Measurements from ENCODE around the gene FIGN.

FIGN gene

DNA sequence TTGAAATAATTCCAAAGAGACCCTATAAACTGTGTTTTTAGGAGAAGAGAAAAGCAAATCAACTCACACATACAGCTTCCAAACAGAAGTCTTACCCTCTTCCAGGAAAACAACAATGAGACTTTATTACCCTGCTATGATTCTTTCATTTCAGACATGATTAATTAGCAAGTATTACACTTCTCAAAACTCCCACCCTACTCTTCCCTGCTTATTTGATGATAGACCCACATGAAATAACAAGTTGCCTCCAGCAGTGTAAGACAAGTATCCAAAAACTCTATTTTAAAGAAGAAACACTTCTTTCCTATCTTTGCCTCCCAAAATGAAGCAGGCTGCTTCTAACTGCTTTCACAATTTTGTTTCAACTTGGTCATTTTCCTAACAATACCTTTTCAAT lies 4.1 kb downstream of the FIGN start:
- H3K9me3 ChIP-seq (ENCODE audit: insufficient read depth, low read depth, low read length) = no peaks in the 10 kb centered on the region
- H3K9ac ChIP-seq (ENCODE audit: low read length) = no peak overlapping the region
- H3K4me1 ChIP-seq (ENCODE audit: control insufficient read depth in 1 of 2, insufficient read depth in 2 of 2, low read length in 2 of 2) = peaks cover 0 to 2% of the 10 kb centered on the region in 2 experiments
- H4K12ac ChIP-seq (ENCODE audit: low read depth, low read length) = no peak overlapping the region
- H3K4ac ChIP-seq (ENCODE audit: low read depth, low read length) = no peak overlapping the region
- H3K27me3 ChIP-seq (ENCODE audit: insufficient read depth, low read length) = no peaks in the 10 kb centered on the region
- H3K4me2 ChIP-seq (ENCODE audit: low read length) = no peak overlapping the region
- H4K91ac ChIP-seq (ENCODE audit: low read depth, low read length) = no peak overlapping the region
- H2AFZ ChIP-seq (ENCODE audit: insufficient read depth, low read length, poor library complexity) = no peak overlapping the region
- no peak overlapping the region for H2AK5ac ChIP-seq (ENCODE audit: low read length)
- no peak overlapping the region for H3K4me3 ChIP-seq (ENCODE audit: low read depth, low read length)
- no peak for DNase-seq
- H2BK5ac ChIP-seq (ENCODE audit: low read depth, low read length, poor library complexity) = no peak overlapping the region
- no peak overlapping the region for H3K14ac ChIP-seq (ENCODE audit: low read length)
- peaks cover 11% of the 10 kb centered on the region for H3K79me1 ChIP-seq (ENCODE audit: low read length)
- H2BK120ac ChIP-seq (ENCODE audit: insufficient read depth, low read length, poor library complexity) = no peak overlapping the region
- H3K18ac ChIP-seq (ENCODE audit: low read length) = no peak overlapping the region
- H3K23ac ChIP-seq (ENCODE audit: low read length) = no peak overlapping the region
- H2BK12ac ChIP-seq (ENCODE audit: low read length) = no peak overlapping the region
- H3K27ac ChIP-seq (ENCODE audit: low read depth, low read length) = no peak overlapping the region
- no peaks in the 10 kb centered on the region for H3K36me3 ChIP-seq (ENCODE audit: control insufficient read depth in 1 of 2, insufficient read depth in 2 of 2, low read length in 2 of 2)
- H3K79me2 ChIP-seq (ENCODE audit: control insufficient read depth, insufficient read depth, low read length, poor library complexity) = peaks cover 9% of the 10 kb centered on the region
- H4K8ac ChIP-seq (ENCODE audit: low read depth, low read length) = no peak overlapping the region

DNA sequence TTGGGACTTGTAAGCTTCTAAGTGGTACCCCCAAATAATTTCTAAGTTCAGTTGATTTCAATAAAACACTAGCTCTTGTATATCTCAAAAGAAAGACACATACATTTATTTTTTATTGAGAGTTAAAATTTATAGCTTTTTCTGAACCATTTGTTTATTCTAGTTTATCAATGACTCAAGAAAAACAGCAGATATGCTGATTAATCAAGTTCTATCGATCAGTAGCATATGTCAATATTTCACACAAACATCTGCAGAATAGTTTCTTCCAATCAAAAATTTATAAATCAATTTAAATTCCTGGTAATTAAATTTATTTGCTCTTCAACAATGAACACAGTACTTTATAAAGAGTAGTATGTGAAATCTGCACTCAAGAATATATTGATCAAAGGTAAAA lies 5.3 kb downstream of the FIGN start:
- no peak overlapping the region for H3K4me3 ChIP-seq (ENCODE audit: low read depth, low read length)
- no peak overlapping the region for H2BK12ac ChIP-seq (ENCODE audit: low read length)
- no peak overlapping the region for H2BK120ac ChIP-seq (ENCODE audit: insufficient read depth, low read length, poor library complexity)
- H3K79me2 ChIP-seq (ENCODE audit: control insufficient read depth, insufficient read depth, low read length, poor library complexity) = peaks cover 2% of the 10 kb centered on the region
- no peak overlapping the region for H3K9ac ChIP-seq (ENCODE audit: low read length)
- no peak for DNase-seq
- H3K4me1 ChIP-seq (ENCODE audit: control insufficient read depth in 1 of 2, insufficient read depth in 2 of 2, low read length in 2 of 2) = peaks cover 0 to 2% of the 10 kb centered on the region in 2 experiments
- H2AK5ac ChIP-seq (ENCODE audit: low read length) = no peak overlapping the region
- H4K91ac ChIP-seq (ENCODE audit: low read depth, low read length) = no peak overlapping the region
- H3K27ac ChIP-seq (ENCODE audit: low read depth, low read length) = no peak overlapping the region
- H3K14ac ChIP-seq (ENCODE audit: low read length) = no peak overlapping the region
- WGBS (ENCODE audit: extremely low coverage, insufficient coverage, insufficient read length) = no CpG with 5 or more reads among the region's 1 CpG
- no peak overlapping the region for H3K4me2 ChIP-seq (ENCODE audit: low read length)
- H3K4ac ChIP-seq (ENCODE audit: low read depth, low read length) = no peak overlapping the region
- no peaks in the 10 kb centered on the region for H3K79me1 ChIP-seq (ENCODE audit: low read length)
- no peaks in the 10 kb centered on the region for H3K36me3 ChIP-seq (ENCODE audit: control insufficient read depth in 1 of 2, insufficient read depth in 2 of 2, low read length in 2 of 2)
- no peak overlapping the region for H3K23ac ChIP-seq (ENCODE audit: low read length)
- H4K8ac ChIP-seq (ENCODE audit: low read depth, low read length) = no peak overlapping the region
- H2AFZ ChIP-seq (ENCODE audit: insufficient read depth, low read length, poor library complexity) = no peak overlapping the region
- no peak overlapping the region for H4K12ac ChIP-seq (ENCODE audit: low read depth, low read length)
- no peaks in the 10 kb centered on the region for H3K9me3 ChIP-seq (ENCODE audit: insufficient read depth, low read depth, low read length)
- no peak overlapping the region for H3K18ac ChIP-seq (ENCODE audit: low read length)
- no peak overlapping the region for H2BK5ac ChIP-seq (ENCODE audit: low read depth, low read length, poor library complexity)
- H3K27me3 ChIP-seq (ENCODE audit: insufficient read depth, low read length) = no peaks in the 10 kb centered on the region

- no peak overlapping the region for H2BK5ac ChIP-seq (ENCODE audit: low read depth, low read length, poor library complexity)
- H4K8ac ChIP-seq (ENCODE audit: low read depth, low read length) = no peak overlapping the region
- DNase-seq = no peak
- H3K23ac ChIP-seq (ENCODE audit: low read length) = no peak overlapping the region
- no peak overlapping the region for H4K12ac ChIP-seq (ENCODE audit: low read depth, low read length)
- H2BK120ac ChIP-seq (ENCODE audit: insufficient read depth, low read length, poor library complexity) = no peak overlapping the region
- no peak overlapping the region for H2AK5ac ChIP-seq (ENCODE audit: low read length)
- no peak overlapping the region for H3K14ac ChIP-seq (ENCODE audit: low read length)
- H3K36me3 ChIP-seq (ENCODE audit: control insufficient read depth in 1 of 2, insufficient read depth in 2 of 2, low read length in 2 of 2) = no peaks in the 10 kb centered on the region
- H3K27ac ChIP-seq (ENCODE audit: low read depth, low read length) = no peak overlapping the region
- H3K9ac ChIP-seq (ENCODE audit: low read length) = no peak overlapping the region
- H3K27me3 ChIP-seq (ENCODE audit: insufficient read depth, low read length) = no peaks in the 10 kb centered on the region
- no peaks in the 10 kb centered on the region for H3K9me3 ChIP-seq (ENCODE audit: insufficient read depth, low read depth, low read length)
- no peak overlapping the region for H2BK12ac ChIP-seq (ENCODE audit: low read length)
- no peak overlapping the region for H3K4me2 ChIP-seq (ENCODE audit: low read length)
- no peak overlapping the region for H2AFZ ChIP-seq (ENCODE audit: insufficient read depth, low read length, poor library complexity)
- no peak overlapping the region for H4K91ac ChIP-seq (ENCODE audit: low read depth, low read length)
- peaks cover 0 to 2% of the 10 kb centered on the region in 2 experiments for H3K4me1 ChIP-seq (ENCODE audit: control insufficient read depth in 1 of 2, insufficient read depth in 2 of 2, low read length in 2 of 2)
- no CpG with 5 or more reads among the region's 4 CpGs for WGBS (ENCODE audit: extremely low coverage, insufficient coverage, insufficient read length)
- H3K4me3 ChIP-seq (ENCODE audit: low read depth, low read length) = no peak overlapping the region
- no peaks in the 10 kb centered on the region for H3K79me1 ChIP-seq (ENCODE audit: low read length)
- peak overlapping the region; percentile 81 for H3K4ac ChIP-seq (ENCODE audit: low read depth, low read length)
- peaks cover 2% of the 10 kb centered on the region for H3K79me2 ChIP-seq (ENCODE audit: control insufficient read depth, insufficient read depth, low read length, poor library complexity)
- H3K18ac ChIP-seq (ENCODE audit: low read length) = no peak overlapping the region
Measured at GRCh38 chr2:163729636-163730273, 6.1 kb downstream of the FIGN start.

GRCh38 chr2:163723881-163724280 lies 11.9 kb downstream of the FIGN start:
- Histone ChIP-seq H2BK120ac (ENCODE audit: insufficient read depth, low read length, poor library complexity) (no peak overlapping the region), H4K12ac (ENCODE audit: low read depth, low read length) (no peak overlapping the region), H3K4ac (ENCODE audit: low read depth, low read length) (no peak overlapping the region), H3K14ac (ENCODE audit: low read length) (no peak overlapping the region), H3K27ac (ENCODE audit: low read depth, low read length) (no peak overlapping the region), H3K9ac (ENCODE audit: low read length) (no peak overlapping the region), H2AK5ac (ENCODE audit: low read length) (no peak overlapping the region), H3K4me3 (ENCODE audit: low read depth, low read length) (no peak overlapping the region), H4K8ac (ENCODE audit: low read depth, low read length) (no peak overlapping the region), H2BK5ac (ENCODE audit: low read depth, low read length, poor library complexity) (no peak overlapping the region), H3K36me3 (ENCODE audit: control insufficient read depth in 1 of 2, insufficient read depth in 2 of 2, low read length in 2 of 2) (no peaks in the 10 kb centered on the region), H3K79me1 (ENCODE audit: low read length) (no peaks in the 10 kb centered on the region), H3K4me1 (ENCODE audit: control insufficient read depth in 1 of 2, insufficient read depth in 2 of 2, low read length in 2 of 2) (no peaks in the 10 kb centered on the region), H2BK12ac (ENCODE audit: low read length) (no peak overlapping the region), H4K91ac (ENCODE audit: low read depth, low read length) (no peak overlapping the region), H3K27me3 (ENCODE audit: insufficient read depth, low read length) (no peaks in the 10 kb centered on the region), H3K9me3 (ENCODE audit: insufficient read depth, low read depth, low read length) (no peaks in the 10 kb centered on the region), H3K23ac (ENCODE audit: low read length) (no peak overlapping the region), H2AFZ (ENCODE audit: insufficient read depth, low read length, poor library complexity) (no peak overlapping the region), H3K18ac (ENCODE audit: low read length) (no peak overlapping the region), H3K4me2 (ENCODE audit: low read length) (no peak overlapping the region), H3K79me2 (ENCODE audit: control insufficient read depth, insufficient read depth, low read length, poor library complexity) (peaks cover 2% of the 10 kb centered on the region)
- WGBS (ENCODE audit: extremely low coverage, insufficient coverage, insufficient read length) = no CpG with 5 or more reads among the region's 4 CpGs
- no peak for DNase-seq
